Smooth muscle cell (in vitro differentiated cells): Measurements from ENCODE around the gene CPED1. TPM values are rescaled to one million over a fixed set of nuclear protein-coding genes. Genes with fewer than 3 reads are reported as not detected.
A peak's percentile ranks its signal among the peaks of the same experiment; 100 is the strongest.

Experiments used
- DNase-seq: peaks from one replicate; lab custom pipeline; 2025; ENCODE audit not compliant: unreplicated experiment; lab: John Stamatoyannopoulos, UW
- H2AFZ ChIP-seq: fragments of 200-600 bp; sonication (generic); 2 replicates; pipeline ENCODE4 v1.6.0; 2016; ENCODE audit warnings: antibody characterized with exemption, low read depth, mild to moderate bottlenecking
- H3F3A ChIP-seq: fragments of 200-600 bp; sonication (generic); 2 replicates; pipeline ENCODE4 v1.6.0; 2017; ENCODE audit warnings: antibody characterized with exemption, low read depth
- H3K27ac ChIP-seq: fragments of 200-600 bp; sonication (generic); 2 replicates; pipeline ENCODE4 v1.5.1; 2016; ENCODE audit warnings: low read depth, mild to moderate bottlenecking
- H3K27me3 ChIP-seq: fragments of 200-600 bp; sonication (generic); 2 replicates; pipeline ENCODE4 v1.6.1; 2016; ENCODE audit warnings: low read depth, mild to moderate bottlenecking
- H3K36me3 ChIP-seq: fragments of 200-600 bp; sonication (generic); 2 replicates; pipeline ENCODE4 v1.5.1; 2016; ENCODE audit warnings: low read depth
- H3K4me1 ChIP-seq: fragments of 200-600 bp; sonication (generic); 2 replicates; pipeline ENCODE4 v1.5.1; 2016; ENCODE audit warnings: low read depth
- H3K4me2 ChIP-seq: fragments of 200-600 bp; sonication (generic); 2 replicates; pipeline ENCODE4 v1.6.0; 2016; ENCODE audit warnings: mild to moderate bottlenecking
- H3K4me3 ChIP-seq: fragments of 200-600 bp; sonication (generic); 2 replicates; pipeline ENCODE4 v1.5.1; 2016; ENCODE audit warnings: mild to moderate bottlenecking
- H3K79me2 ChIP-seq: fragments of 200-600 bp; sonication (generic); 2 replicates; pipeline ENCODE4 v1.6.0; 2016; ENCODE audit warnings: low read depth, mild to moderate bottlenecking
- H3K9ac ChIP-seq: fragments of 200-600 bp; sonication (generic); 2 replicates; pipeline ENCODE4 v1.6.0; 2016; ENCODE audit warnings: low read depth
- H3K9me3 ChIP-seq: fragments of 200-600 bp; sonication (generic); replicated peaks from 2 replicates; pipeline ENCODE4 v1.5.1; 2016; ENCODE audit warnings: low read depth
- H4K20me1 ChIP-seq: fragments of 200-600 bp; sonication (generic); 2 replicates; pipeline ENCODE4 v1.6.0; 2016; ENCODE audit warnings: low read depth
- CTCF ChIP-seq: fragments of 200-600 bp; sonication (generic); IDR thresholded peaks from 2 replicates; pipeline ENCODE4 v1.5.1; 2017; ENCODE audit warnings: borderline replicate concordance, mild to moderate bottlenecking, antibody characterized with exemption; ENCODE audit not compliant: insufficient read depth, poor library complexity, severe bottlenecking
- WGBS: methylation state at CpG from one replicate; pipeline ENCODE4 v1.1.7; 2016; ENCODE audit warnings: low lambda C conversion rate; 5-methylcytosine and 5-hydroxymethylcytosine counted together
- polyA plus RNA-seq: library from polyadenylated mRNA; unstranded; fragments of >200 nt; fragmentation: Nextera tagmentation; extraction: Ambion mirVana; gene quantifications from 2 replicates; pipeline ENCODE4 v1.2.1, GENCODE V29; 2016
- total RNA-seq: library from RNA; depleted of rRNA; stranded (reverse); fragments of >200 nt; gene quantifications from 2 replicates; pipeline ENCODE4 v1.2.3, GENCODE V29; 2014

The CPED1 gene
- total and polyA plus RNA-seq, 2 experiments from 2014 or later = 9.5 to 12.9 TPM

- peaks cover 19% of the 10 kb centered on the region for H3K79me2 ChIP-seq
These were observed 23.8 kb downstream of the CPED1 start for GRCh38 chr7:121012170-121012874.

GRCh38 chr7:121012919-121013318 is 24.4 kb downstream of the CPED1 start:
- no peak overlapping the region for H3K4me2 ChIP-seq
- H2AFZ ChIP-seq = no peak overlapping the region
- H3K4me1 ChIP-seq = peaks cover 7% of the 10 kb centered on the region
- WGBS = 96% methylated on average over 2 of the region's 2 CpGs
- no peaks in the 10 kb centered on the region for H4K20me1 ChIP-seq
- peaks cover 14% of the 10 kb centered on the region for H3F3A ChIP-seq
- no peak for DNase-seq
- H3K9me3 ChIP-seq = no peaks in the 10 kb centered on the region
- TF ChIP-seq CTCF = no peak
- no peak overlapping the region for H3K9ac ChIP-seq
- no peak overlapping the region for H3K27ac ChIP-seq
- H3K79me2 ChIP-seq = peaks cover 19% of the 10 kb centered on the region
- no peak overlapping the region for H3K4me3 ChIP-seq
- no peaks in the 10 kb centered on the region for H3K27me3 ChIP-seq
- H3K36me3 ChIP-seq = no peaks in the 10 kb centered on the region

More at GRCh38 chr7:121012170-121012874, 23.8 kb downstream of the CPED1 start:
- H3K4me3 ChIP-seq = no peak overlapping the region
- TF ChIP-seq CTCF = no peak
- H3K27ac ChIP-seq = no peak overlapping the region
- no peaks in the 10 kb centered on the region for H3K36me3 ChIP-seq
- no peak overlapping the region for H3K4me2 ChIP-seq
- 97% methylated on average over 6 of the region's 6 CpGs for WGBS
- DNase-seq = no peak
- no peak overlapping the region for H2AFZ ChIP-seq
- no peak overlapping the region for H3K9ac ChIP-seq
- peaks cover 5% of the 10 kb centered on the region for H3K4me1 ChIP-seq
- H3K9me3 ChIP-seq = no peaks in the 10 kb centered on the region
- peaks cover 12% of the 10 kb centered on the region for H3F3A ChIP-seq
- H4K20me1 ChIP-seq = no peaks in the 10 kb centered on the region
- H3K27me3 ChIP-seq = no peaks in the 10 kb centered on the region

- 91% methylated on average over 4 of the region's 4 CpGs for WGBS
- TF ChIP-seq CTCF = no peak
- no peak overlapping the region for H2AFZ ChIP-seq
- no peaks in the 10 kb centered on the region for H4K20me1 ChIP-seq
- H3K27me3 ChIP-seq = no peaks in the 10 kb centered on the region
- H3K27ac ChIP-seq = peak overlapping the region; percentile 82
- no peak for DNase-seq
- H3K4me3 ChIP-seq = no peak overlapping the region
- H3K4me1 ChIP-seq = peaks cover 11% of the 10 kb centered on the region
- no peaks in the 10 kb centered on the region for H3K36me3 ChIP-seq
- H3K4me2 ChIP-seq = no peak overlapping the region
- no peaks in the 10 kb centered on the region for H3K9me3 ChIP-seq
- no peak overlapping the region for H3K9ac ChIP-seq
- H3F3A ChIP-seq = peaks cover 26% of the 10 kb centered on the region
- H3K79me2 ChIP-seq = peaks cover 16% of the 10 kb centered on the region
These were observed 27.0 kb downstream of the CPED1 start for GRCh38 chr7:121015560-121015959.

- TF ChIP-seq CTCF = no peak
These were observed 28.5 kb downstream of the CPED1 start for GRCh38 chr7:121016966-121017365.

More at GRCh38 chr7:121016966-121017365, 28.5 kb downstream of the CPED1 start:
- H3K9me3 ChIP-seq = no peaks in the 10 kb centered on the region
- no peak for DNase-seq
- peak overlapping the region; percentile 61 for H3K4me2 ChIP-seq
- 30% methylated on average over 2 of the region's 2 CpGs for WGBS
- H3K36me3 ChIP-seq = no peaks in the 10 kb centered on the region
- H3K27ac ChIP-seq = peak overlapping the region; percentile 82
- no peaks in the 10 kb centered on the region for H3K27me3 ChIP-seq
- no peaks in the 10 kb centered on the region for H4K20me1 ChIP-seq
- H3F3A ChIP-seq = peaks cover 26% of the 10 kb centered on the region
- H2AFZ ChIP-seq = no peak overlapping the region
- no peak overlapping the region for H3K9ac ChIP-seq
- peaks cover 11% of the 10 kb centered on the region for H3K4me1 ChIP-seq
- no peak overlapping the region for H3K4me3 ChIP-seq
- peaks cover 8% of the 10 kb centered on the region for H3K79me2 ChIP-seq
